NT2/D1 (cell line): ENCODE measurements around the gene EPO.

ENCODE experiments used
- DNase-seq: peaks from one replicate; pipeline ENCODE4 v3.0.0-alpha.2; 2011; ENCODE audit warnings: low read depth, low spot score
- H3K27me3 ChIP-seq: 2 replicates; pipeline ENCODE4 v1.6.0; 2011; ENCODE audit warnings: mild to moderate bottlenecking; ENCODE audit not compliant: insufficient read length, insufficient read depth
- H3K36me3 ChIP-seq: 2 replicates; pipeline ENCODE4 v1.6.1; 2011; ENCODE audit warnings: mild to moderate bottlenecking, low read length, mixed read lengths; ENCODE audit not compliant: insufficient read depth, insufficient read length
- H3K4me1 ChIP-seq: 2 replicates; pipeline ENCODE4 v1.5.1; 2011; ENCODE audit not compliant: insufficient read depth, insufficient read length
- H3K4me3 ChIP-seq: 2 replicates; pipeline ENCODE4 v1.5.1; 2011; ENCODE audit warnings: low read depth; ENCODE audit not compliant: insufficient read length
- H3K9ac ChIP-seq: 2 replicates; pipeline ENCODE4 v1.6.0; 2011; ENCODE audit warnings: low read depth; ENCODE audit not compliant: insufficient read length
- H3K9me3 ChIP-seq: 2 replicates; pipeline ENCODE4 v1.5.1; 2011; ENCODE audit warnings: mild to moderate bottlenecking, low read length; ENCODE audit not compliant: insufficient read depth
- SUZ12 ChIP-seq: IDR thresholded peaks from 2 replicates; pipeline ENCODE4 v1.6.1; 2011; ENCODE audit not compliant: insufficient read length, insufficient read depth; ENCODE audit errors: extremely low read depth
- YY1 ChIP-seq: IDR thresholded peaks from 2 replicates; pipeline ENCODE4 v1.6.1; 2011; ENCODE audit not compliant: insufficient read length, insufficient read depth
- ZNF274 ChIP-seq: IDR thresholded peaks from 2 replicates; pipeline ENCODE4 v1.6.1; 2011; ENCODE audit warnings: mild to moderate bottlenecking, low read depth, low read length

EPO gene

GRCh38 chr7:100763556-100764140, 43.4 kb downstream of the EPO start:
- Histone ChIP-seq H3K27me3 (no peaks in the 10 kb centered on the region), H3K36me3 (no peaks in the 10 kb centered on the region), H3K4me3 (no peak overlapping the region), H3K9ac (no peak overlapping the region), H3K4me1 (peaks cover 3% of the 10 kb centered on the region), H3K9me3 (no peaks in the 10 kb centered on the region)
- no peak for DNase-seq
- TF ChIP-seq SUZ12 (no peak), ZNF274 (no peak), YY1 (no peak)

GRCh38 chr7:100764841-100765240, 44.6 kb downstream of the EPO start:
- no peak overlapping the region for H3K4me3 ChIP-seq
- no peaks in the 10 kb centered on the region for H3K9me3 ChIP-seq
- no peak overlapping the region for H3K9ac ChIP-seq
- TF ChIP-seq YY1 (no peak), ZNF274 (no peak)
- H3K4me1 ChIP-seq = peaks cover 3% of the 10 kb centered on the region
- DNase-seq = no peak
- H3K27me3 ChIP-seq = no peaks in the 10 kb centered on the region
- no peaks in the 10 kb centered on the region for H3K36me3 ChIP-seq

- H3K27me3 ChIP-seq = no peaks in the 10 kb centered on the region
- TF ChIP-seq SUZ12 (no peak), ZNF274 (no peak), YY1 (no peak)
- no peaks in the 10 kb centered on the region for H3K36me3 ChIP-seq
- DNase-seq = no peak
- H3K9ac ChIP-seq = no peak overlapping the region
- no peaks in the 10 kb centered on the region for H3K9me3 ChIP-seq
- peaks cover 3% of the 10 kb centered on the region for H3K4me1 ChIP-seq
- H3K4me3 ChIP-seq = no peak overlapping the region
Measured at GRCh38 chr7:100765250-100765649, 45.0 kb downstream of the EPO start.

GRCh38 chr7:100768784-100769183, 48.5 kb downstream of the EPO start:
- Histone ChIP-seq H3K9ac (no peak overlapping the region), H3K4me3 (no peak overlapping the region), H3K36me3 (no peaks in the 10 kb centered on the region), H3K27me3 (no peaks in the 10 kb centered on the region), H3K9me3 (no peaks in the 10 kb centered on the region), H3K4me1 (peaks cover 3% of the 10 kb centered on the region)
- TF ChIP-seq SUZ12 (no peak), ZNF274 (no peak), YY1 (no peak)
- DNase-seq = no peak
